MCF 10A (cell line): ENCODE results near the gene NTM. TPM values are rescaled to one million over a fixed set of nuclear protein-coding genes. Genes with fewer than 3 reads are reported as not detected.

Experiments used
- BruUV-seq: library from RNA; stranded (reverse); fragments of 400-500 nt; replicated peaks from 2 replicates; lab custom pipeline; 2021; lab: Mats Ljungman, UMichigan
- CTCF ChIA-PET: fragments of 300-600 bp; sonication (Branson Sonifier 250); formaldehyde crosslinking; extraction: SDS; loops from one replicate; lab custom pipeline; 2021; ENCODE audit warnings: antibody characterized with exemption, inconsistent platforms; lab: Yijun Ruan, JAX
- POLR2A ChIA-PET: fragments of 300-600, 350-650 bp; sonication (Branson Sonifier 250); formaldehyde crosslinking; extraction: SDS; loops from one replicate; lab custom pipeline; 2020; ENCODE audit warnings: antibody characterized with exemption, inconsistent platforms; lab: Yijun Ruan, JAX
- DNase-seq: peaks from one replicate; pipeline ENCODE4 v3.0.0-alpha.2; 2018; ENCODE audit not compliant: unreplicated experiment
- H3K27ac Mint-ChIP-seq: one replicate; pipeline ENCODE4 v1.8.0; 2022; ENCODE audit warnings: mild to moderate bottlenecking, low read depth, mixed read lengths; ENCODE audit not compliant: unreplicated experiment
- H3K27me3 Mint-ChIP-seq: one replicate; pipeline ENCODE4 v1.8.0; 2022; ENCODE audit warnings: mixed read lengths; ENCODE audit not compliant: insufficient read depth, unreplicated experiment
- H3K36me3 Mint-ChIP-seq: one replicate; pipeline ENCODE4 v1.8.0; 2022; ENCODE audit warnings: mild to moderate bottlenecking, moderate library complexity, mixed read lengths; ENCODE audit not compliant: insufficient read depth, unreplicated experiment
- H3K4me1 Mint-ChIP-seq: one replicate; pipeline ENCODE4 v1.8.0; 2022; ENCODE audit warnings: mixed read lengths; ENCODE audit not compliant: insufficient read depth, unreplicated experiment
- H3K4me3 Mint-ChIP-seq: one replicate; pipeline ENCODE4 v1.8.0; 2022; ENCODE audit warnings: mild to moderate bottlenecking, moderate library complexity, mixed read lengths; ENCODE audit not compliant: unreplicated experiment
- H3K9me3 Mint-ChIP-seq: one replicate; pipeline ENCODE4 v1.8.0; 2022; ENCODE audit warnings: mixed read lengths; ENCODE audit not compliant: unreplicated experiment
- intact Hi-C: fragments of 100-400 bp; cut with micrococcal nuclease; formaldehyde crosslinking; loops from 2 replicates; pipeline ENCODE4 v1.14.1; 2022
- total RNA-seq: library from RNA; stranded (reverse); gene quantifications from 2 replicates; pipeline ENCODE4 v1.2.3, GENCODE V29; 2022
- TF ChIP-seq, protein P1 (sequence below): fragments of 200-600 bp; IDR thresholded peaks from one replicate; pipeline ENCODE4 v1.8.0; 2022; ENCODE audit warnings: antibody characterized with exemption, mild to moderate bottlenecking; ENCODE audit not compliant: unreplicated experiment

Gene NTM
- total RNA-seq, 1 experiment from 2014 or later, result not detected

DNA sequence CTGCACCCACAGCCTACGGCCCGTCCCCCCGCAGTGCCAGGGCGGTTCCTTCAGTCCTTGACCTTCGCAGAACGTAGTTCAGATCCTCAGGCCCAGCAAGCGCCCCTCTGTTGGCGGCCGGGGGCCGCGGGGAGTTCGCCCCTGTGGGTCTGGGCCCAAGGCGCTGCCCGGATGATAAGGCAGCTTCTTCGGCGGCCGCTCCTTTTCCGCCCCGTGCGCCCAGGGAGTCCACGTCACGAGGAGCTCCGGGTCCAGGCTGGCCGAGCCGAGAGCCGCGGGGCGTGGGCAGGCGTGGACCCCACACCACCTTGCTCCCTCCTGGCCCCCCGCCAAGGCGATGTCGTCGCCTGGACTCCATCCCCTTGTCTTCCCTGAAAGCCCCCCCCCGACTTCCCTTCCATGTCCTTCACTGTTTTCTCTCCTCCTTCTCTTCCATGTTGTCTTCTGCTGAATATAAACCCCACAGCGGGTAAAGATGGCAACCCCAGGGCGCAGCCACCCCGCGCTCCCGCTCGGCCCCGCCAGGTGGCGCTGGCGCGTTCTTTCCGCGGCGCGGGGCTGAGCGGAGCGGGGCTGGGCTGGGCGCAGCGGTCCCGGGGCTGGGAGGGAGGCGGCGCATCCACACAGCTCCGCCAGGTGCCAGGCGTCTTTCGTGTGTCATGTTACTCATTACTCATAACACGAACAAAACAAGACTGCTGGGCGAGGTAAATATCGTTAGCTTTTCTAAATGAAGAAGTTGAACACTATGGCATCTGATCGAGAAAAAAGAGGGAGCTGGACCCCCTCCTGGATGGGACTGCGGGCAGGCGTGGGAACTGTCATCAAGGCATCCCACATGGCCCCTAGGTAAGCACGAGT is 321.0 kb downstream of the NTM start:
- Mint-ChIP-seq H3K9me3 (peaks cover 24% of the 10 kb centered on the region), H3K27me3 (no peaks in the 10 kb centered on the region), H3K36me3 (peaks cover 6% of the 10 kb centered on the region), H3K4me1 (no peaks in the 10 kb centered on the region), H3K27ac (no peak overlapping the region), H3K4me3 (no peak overlapping the region)
- TF ChIP-seq, protein P1, sequence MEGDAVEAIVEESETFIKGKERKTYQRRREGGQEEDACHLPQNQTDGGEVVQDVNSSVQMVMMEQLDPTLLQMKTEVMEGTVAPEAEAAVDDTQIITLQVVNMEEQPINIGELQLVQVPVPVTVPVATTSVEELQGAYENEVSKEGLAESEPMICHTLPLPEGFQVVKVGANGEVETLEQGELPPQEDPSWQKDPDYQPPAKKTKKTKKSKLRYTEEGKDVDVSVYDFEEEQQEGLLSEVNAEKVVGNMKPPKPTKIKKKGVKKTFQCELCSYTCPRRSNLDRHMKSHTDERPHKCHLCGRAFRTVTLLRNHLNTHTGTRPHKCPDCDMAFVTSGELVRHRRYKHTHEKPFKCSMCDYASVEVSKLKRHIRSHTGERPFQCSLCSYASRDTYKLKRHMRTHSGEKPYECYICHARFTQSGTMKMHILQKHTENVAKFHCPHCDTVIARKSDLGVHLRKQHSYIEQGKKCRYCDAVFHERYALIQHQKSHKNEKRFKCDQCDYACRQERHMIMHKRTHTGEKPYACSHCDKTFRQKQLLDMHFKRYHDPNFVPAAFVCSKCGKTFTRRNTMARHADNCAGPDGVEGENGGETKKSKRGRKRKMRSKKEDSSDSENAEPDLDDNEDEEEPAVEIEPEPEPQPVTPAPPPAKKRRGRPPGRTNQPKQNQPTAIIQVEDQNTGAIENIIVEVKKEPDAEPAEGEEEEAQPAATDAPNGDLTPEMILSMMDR, result no peak
- no peak for DNase-seq
- POLR2A ChIA-PET, result no interaction called here
- no TSS peak for BruUV-seq
- intact Hi-C loops, result no loop called here
- CTCF ChIA-PET, result interaction anchor here (0.5 to 1.4 kb wide), 2 partner anchors 17 to 80 kb away, joined by 3 read pairs; no protein-coding TSS in a partner anchor

DNA sequence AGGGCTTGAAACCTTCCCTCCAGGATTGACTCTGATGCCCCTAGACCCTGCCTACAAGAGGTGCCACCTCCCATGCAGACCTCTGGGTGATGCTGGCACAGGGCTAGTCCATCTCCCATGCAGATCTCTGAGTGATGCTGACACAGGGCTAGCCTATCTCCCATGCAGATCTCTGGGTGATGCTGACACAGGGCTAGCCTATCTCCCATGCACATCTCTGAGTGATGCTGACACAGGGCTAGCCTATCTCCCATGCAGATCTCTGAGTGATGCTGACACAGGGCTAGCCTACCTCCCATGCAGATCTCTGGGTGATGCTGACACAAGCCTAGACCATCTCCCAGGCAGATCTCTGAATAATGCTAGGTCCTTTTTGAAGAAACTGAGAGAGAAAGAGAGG is 321.7 kb downstream of the NTM start:
- Mint-ChIP-seq H3K27me3 (no peaks in the 10 kb centered on the region), H3K4me3 (no peak overlapping the region), H3K4me1 (no peaks in the 10 kb centered on the region), H3K27ac (no peak overlapping the region), H3K36me3 (peaks cover 6% of the 10 kb centered on the region), H3K9me3 (peaks cover 24% of the 10 kb centered on the region)
- no TSS peak for BruUV-seq
- TF ChIP-seq, protein P1, result no peak
- DNase-seq, result no peak
- POLR2A ChIA-PET, result no interaction called here
- CTCF ChIA-PET, result interaction anchor here (1.4 kb wide), 1 partner anchor 18 kb away, joined by 3 read pairs; no protein-coding TSS in a partner anchor
- intact Hi-C loops, result no loop called here

DNA sequence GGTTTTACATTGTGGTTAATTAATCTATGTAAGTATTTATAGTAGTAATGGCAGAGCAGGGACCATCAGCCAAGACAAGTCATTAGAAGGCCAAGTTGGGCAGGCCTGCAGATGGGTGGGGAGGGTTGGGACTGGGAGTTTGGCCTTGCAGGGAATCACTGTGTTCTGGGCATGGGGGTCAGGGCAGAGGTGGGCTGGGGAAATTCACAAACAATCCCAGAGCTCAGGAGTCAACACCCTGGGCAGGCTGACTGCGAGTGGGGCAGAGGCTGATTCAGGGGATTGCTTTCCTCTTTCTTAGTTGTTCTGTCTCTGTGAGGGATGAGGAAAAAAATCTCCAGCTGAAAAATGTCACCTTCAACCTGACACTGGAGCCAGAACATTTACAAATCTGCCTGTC is 322.5 kb downstream of the NTM start:
- H3K36me3 Mint-ChIP-seq, result peaks cover 6% of the 10 kb centered on the region
- no peak overlapping the region for H3K4me3 Mint-ChIP-seq
- H3K4me1 Mint-ChIP-seq, result no peaks in the 10 kb centered on the region
- POLR2A ChIA-PET, result no interaction called here
- intact Hi-C loops, result no loop called here
- TF ChIP-seq, protein P1, result no peak
- DNase-seq, result no peak
- BruUV-seq, result no TSS peak
- H3K27me3 Mint-ChIP-seq, result no peaks in the 10 kb centered on the region
- no peak overlapping the region for H3K27ac Mint-ChIP-seq
- H3K9me3 Mint-ChIP-seq, result peaks cover 24% of the 10 kb centered on the region
- CTCF ChIA-PET, result interaction anchor here (0.6 to 2.1 kb wide), 2 partner anchors 18 to 285 kb away, joined by 3 to 7 read pairs; no protein-coding TSS in a partner anchor

DNA sequence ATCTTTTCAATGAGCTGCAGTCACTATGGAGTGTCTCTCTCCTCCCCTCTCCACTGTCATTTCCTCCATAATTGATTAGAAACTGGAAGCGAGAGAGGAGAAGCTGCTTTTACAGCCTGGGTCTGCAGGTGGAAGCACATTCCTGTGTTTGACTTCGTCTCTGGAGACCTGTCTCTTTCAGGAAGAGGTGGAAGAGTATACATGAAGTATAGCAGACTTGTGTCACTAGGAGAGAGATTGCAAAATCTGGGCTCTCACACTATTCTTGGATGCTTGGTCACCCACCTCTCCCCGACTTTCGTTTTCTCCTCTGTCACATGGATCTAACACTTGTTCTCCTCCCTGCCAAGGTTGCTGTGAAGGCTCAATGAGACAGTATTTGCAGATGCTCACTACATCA is 323.3 kb downstream of the NTM start:
- TF ChIP-seq, protein P1, result no peak
- Mint-ChIP-seq H3K27me3 (no peaks in the 10 kb centered on the region), H3K4me1 (no peaks in the 10 kb centered on the region), H3K36me3 (peaks cover 6% of the 10 kb centered on the region), H3K27ac (no peak overlapping the region), H3K4me3 (no peak overlapping the region), H3K9me3 (peaks cover 26% of the 10 kb centered on the region)
- no peak for DNase-seq
- no TSS peak for BruUV-seq
- POLR2A ChIA-PET, result no interaction called here
- CTCF ChIA-PET, result interaction anchor here (0.7 to 2.4 kb wide), 8 partner anchors 9 to 448 kb away, joined by 3 to 13 read pairs (median 6); no protein-coding TSS in a partner anchor
- intact Hi-C loops, result no loop called here
